Amniotic stem cell (primary cell): ENCODE measurements around the gene ST7.
A peak's percentile ranks its signal among the peaks of the same experiment; 100 is the strongest.
"Not testable (repeated sequence)": the region's sequence is repeated elsewhere in the genome, so short reads cannot be mapped to it uniquely, and the experiment has no call there.

Experiments used
- DNase-seq: peaks from one replicate; lab custom pipeline; 2025; lab: John Stamatoyannopoulos, UW

ST7 gene

DNA sequence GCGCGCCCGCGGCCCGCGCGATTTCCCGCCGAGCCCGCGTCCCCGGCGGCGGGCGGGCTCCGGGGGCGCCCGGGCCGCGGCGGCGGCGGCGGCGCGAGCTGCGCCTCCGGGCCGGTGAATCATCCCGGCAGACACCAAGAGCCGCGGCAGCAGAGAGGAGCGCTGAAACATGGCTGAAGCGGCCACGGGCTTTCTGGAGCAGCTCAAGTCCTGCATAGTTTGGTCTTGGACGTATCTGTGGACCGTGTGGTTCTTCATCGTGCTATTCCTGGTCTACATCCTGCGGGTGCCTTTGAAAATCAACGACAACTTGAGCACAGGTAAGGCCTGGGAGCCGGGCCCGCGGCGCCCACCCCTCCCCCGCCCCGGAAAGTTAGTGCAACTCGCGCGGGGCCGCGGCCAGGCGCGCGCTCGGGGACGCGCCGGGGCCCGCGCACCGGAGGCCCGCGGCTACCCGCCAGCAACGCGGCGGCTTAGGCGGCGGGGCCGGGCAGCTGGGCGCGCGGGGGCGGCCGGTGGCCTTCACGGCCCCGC, at the start of gene ST7:
Gene ST7, plus strand, starts transcription at position 130 of the 534 bp plus-strand sequence. Its CDS starts 40 bp downstream, at position 170.
- DNase-seq: peak; percentile 27

GRCh38 chr7:116906391-116906790, 46.9 kb upstream of the ST7 start:
- no peak for DNase-seq

- DNase-seq: no peak
Observed at GRCh38 chr7:116910383-116910782, 42.9 kb upstream of the ST7 start.

DNA sequence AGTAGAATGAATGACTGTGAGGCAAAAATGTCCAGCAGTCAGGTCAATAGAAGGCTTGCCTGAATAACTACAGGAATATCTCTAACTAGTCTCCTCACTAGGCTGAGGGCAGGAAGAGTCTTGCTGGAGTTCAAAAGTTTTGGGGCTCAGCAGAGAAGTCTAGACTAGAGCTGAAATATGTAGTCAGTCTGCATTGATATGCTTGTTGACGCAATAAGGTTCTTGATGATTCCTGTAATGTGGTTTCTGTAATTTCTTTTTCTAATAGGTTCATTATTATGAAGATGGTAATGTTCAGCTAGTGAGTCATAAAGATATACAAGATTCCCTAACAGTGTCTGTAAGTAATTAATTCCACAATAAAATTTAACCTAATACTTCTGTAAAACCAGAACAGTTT, 41.5 kb upstream of the ST7 start:
- no peak for DNase-seq

GRCh38 chr7:116912269-116912909, 40.9 kb upstream of the ST7 start:
- no peak for DNase-seq

DNA sequence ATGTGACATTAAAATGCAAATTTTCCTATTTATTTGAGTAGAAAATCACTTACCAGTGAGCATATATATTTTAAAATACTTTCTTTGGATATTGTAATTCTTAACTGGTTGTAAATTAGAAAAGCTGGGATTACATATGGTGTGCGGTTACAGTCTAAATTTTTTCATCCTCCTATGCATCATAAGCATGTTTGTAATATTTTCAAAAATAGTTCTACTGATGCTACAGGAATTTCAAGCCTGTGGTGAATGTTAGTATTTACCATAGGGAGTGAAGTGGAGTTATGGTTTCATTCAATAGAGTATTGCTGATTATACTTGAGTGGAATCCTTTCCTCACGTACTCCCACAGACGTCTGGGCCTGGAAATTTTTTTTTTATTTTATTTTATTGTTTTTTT, 34.6 kb upstream of the ST7 start:
- DNase-seq: no peak

GRCh38 chr7:116920359-116920758, 32.9 kb upstream of the ST7 start:
- no peak for DNase-seq

DNA sequence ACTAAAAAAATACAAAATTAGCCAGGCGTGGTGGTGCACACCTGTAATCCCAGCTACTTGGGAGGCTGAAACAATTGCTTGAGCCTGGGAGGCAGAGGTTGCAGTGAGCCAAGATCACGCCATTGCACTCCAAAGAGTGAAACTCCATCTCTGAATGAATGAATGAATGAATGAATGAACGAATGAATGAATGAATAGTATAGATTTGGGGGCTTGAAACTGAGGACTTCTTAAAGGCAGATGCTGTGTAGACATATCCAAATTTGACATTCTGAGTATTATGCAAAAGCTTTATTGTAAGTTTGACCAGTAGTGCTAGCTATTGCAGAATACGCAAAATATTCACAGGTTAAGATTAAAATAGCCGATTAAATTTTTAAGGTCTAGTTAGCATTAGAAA, 30.8 kb upstream of the ST7 start:
- DNase-seq: no peak

GRCh38 chr7:116924741-116925140, 28.6 kb upstream of the ST7 start:
- no peak for DNase-seq

DNA sequence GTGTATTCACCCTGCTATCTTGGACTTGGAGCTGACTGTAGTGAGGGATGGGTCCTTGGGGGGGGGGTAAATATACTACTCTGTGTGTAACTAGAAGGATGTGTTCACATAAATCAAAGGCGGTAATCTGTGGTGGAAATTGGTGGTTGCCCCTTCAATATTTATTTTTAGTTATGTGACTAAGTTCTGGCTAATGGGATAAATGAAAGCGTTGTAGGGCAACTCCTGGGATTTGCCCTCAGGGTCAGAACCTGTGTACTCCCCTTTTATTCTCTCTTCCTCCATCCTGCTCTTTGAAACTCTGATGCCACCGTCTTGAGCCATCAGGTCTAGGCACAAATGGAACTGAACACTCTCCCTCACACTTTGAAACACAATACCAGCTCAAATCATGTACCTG, 24.3 kb upstream of the ST7 start:
- no peak for DNase-seq

- DNase-seq: peak; percentile 43
Observed at GRCh38 chr7:116929914-116930913, 23.1 kb upstream of the ST7 start.

DNA sequence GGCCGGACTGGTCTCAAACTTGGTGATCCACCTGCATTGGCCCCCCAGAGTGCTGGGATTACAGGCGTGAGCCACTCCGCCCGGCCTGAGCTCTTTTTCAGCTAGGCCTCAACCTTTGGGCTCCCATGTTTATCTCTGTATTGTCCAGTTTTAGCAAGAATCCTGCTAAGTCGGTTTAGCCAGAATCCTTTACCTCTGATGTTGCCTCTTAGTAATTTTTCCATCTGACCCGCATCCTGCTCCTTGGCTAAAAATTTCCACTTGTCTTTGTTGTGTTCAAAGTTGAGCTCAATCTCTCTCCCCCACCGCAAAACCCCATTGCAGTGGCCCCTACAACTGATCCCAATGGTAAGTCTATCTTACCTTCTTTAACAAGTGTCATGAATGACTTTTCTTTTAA, 20.7 kb upstream of the ST7 start:
- DNase-seq: no peak

DNA sequence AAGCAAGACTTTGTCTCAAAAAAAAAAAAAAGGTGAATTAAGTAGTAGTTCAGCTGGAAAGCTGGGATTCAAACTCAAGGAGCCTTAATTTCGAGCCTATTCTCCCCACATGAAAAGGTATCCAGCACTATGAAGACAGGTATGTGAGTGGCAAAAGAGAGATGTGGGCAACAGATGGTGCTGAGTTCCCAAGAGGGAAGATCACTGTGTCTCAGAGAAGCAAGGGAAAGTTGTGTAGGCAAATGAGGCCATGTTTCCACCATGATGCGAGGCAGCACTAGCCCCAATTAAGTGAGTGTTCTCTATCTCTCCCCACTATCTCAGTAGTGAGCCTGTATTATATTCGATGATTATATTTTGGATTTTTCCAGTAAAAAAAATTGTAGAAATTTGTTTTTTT, 19.8 kb upstream of the ST7 start:
- DNase-seq: no peak

DNA sequence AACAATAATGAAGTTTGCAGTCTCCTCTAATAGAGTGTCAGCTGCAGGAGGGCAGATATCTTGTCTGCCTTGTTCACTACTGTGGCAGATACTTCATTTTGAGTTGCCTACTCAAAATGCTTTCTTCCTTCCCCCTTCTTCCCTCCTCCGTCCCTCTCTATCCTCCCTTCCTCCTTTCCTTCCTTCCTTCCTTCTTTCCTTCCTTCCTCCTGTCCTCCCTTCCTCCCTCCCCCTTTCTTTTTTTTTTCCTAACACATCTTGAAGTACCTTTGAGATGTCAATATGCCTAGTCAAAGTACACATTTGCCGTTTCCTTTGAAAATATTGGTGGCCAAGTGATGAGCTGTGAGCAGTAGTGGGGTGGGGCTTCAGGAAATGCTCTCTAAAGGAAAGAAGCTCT, 18.7 kb upstream of the ST7 start:
- DNase-seq: no peak

DNA sequence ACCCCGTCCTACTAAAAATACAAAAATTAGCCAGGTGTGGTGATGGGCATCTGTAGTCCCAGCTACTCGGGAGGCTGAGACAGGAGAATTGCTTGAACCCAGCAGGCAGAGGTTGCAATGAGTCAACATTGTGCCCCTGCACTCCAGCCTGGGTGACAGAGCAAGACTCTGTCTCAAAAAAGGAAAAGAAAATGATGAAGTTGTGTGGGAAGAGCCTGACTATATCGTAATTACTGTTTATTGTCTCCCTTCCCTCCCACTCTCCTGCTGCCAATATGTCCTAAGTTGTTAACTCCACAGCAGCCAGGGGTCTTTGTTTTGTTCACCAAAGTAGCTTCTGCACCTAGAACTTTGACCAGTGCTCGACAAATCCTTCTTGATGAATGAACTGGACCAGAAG, 16.5 kb upstream of the ST7 start:
- not testable (repeated sequence) for DNase-seq

GRCh38 chr7:116938678-116939077, 14.6 kb upstream of the ST7 start:
- no peak for DNase-seq

- no peak for DNase-seq
Observed at GRCh38 chr7:116940689-116941370, 12.5 kb upstream of the ST7 start.

- no peak for DNase-seq
Observed at GRCh38 chr7:116942504-116942903, 10.8 kb upstream of the ST7 start.

- no peak for DNase-seq
Observed at GRCh38 chr7:116948934-116949333, 4.4 kb upstream of the ST7 start.

DNA sequence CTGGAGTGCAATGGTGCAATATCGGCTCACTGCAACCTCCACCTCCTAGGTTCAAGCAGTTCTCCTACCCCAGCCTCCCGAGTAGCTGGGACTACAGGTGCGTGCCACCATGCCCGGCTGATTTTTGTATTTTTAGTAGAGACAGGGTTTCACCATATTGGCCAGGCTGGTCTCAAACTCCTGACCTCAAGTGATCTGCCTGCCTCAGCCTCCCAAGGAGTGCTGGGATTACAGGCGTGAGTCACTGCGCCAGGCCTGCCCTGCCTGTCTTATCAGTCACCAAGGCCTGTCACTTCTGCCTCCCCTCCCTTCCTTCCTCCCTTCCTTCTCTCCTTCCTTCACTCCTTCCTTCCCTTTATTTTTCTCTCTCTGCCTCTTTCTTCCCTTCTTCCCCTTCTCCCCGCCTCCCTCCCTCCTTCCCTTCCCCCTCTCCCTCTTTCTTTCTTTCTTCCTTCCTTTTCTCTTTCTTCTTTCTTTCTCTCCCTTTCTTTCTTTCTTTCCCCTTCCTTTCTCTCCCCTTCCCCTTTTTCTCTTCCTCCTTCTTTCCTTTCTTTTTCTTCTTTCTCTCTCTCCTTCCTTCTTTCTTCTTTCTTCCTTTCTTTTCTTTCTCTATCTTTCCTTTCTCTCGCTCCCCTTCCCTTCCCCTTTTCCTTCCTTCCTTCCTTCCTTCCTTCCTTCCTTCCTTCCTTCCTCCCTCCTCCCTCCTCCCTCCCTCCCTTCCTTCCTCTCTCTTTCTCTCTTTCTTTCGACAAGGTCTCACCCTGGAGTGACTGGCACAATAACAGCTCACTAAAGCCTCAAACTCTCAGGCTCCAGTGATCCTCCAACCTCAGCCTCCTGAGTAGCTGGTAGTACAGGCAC, 3.1 kb upstream of the ST7 start:
- no peak for DNase-seq

DNA sequence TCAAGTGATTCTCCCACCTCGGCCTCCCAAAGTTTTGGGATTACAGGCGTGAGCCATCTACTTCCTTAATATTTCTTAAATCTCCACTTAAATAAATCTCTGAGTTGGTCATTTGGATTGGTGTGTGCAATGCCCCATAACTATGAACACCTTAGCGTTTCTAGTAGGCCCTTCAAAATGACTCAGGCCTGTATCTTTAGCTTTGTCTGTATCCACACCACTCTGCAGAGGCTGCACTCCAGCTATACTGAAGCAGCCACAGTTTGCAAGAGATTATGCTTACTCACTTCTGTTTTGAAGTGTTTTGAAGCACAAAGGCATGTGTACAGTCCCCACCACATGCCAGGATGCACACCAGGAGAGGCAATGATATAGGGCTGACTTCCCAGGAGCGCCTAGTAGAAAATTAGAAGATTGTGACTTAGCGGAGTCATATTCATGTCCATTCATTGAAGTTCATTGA, 2.4 kb upstream of the ST7 start:
- DNase-seq: no peak
